HepG2 (cell line): ENCODE measurements around the gene VPS18. TPM values are rescaled to one million over a fixed set of nuclear protein-coding genes. Genes with fewer than 3 reads are reported as not detected.
A peak's percentile ranks its signal among the peaks of the same experiment; 100 is the strongest.

Source experiments
- CAMTA2 ChIP-seq: sonication (generic); formaldehyde crosslinking; IDR thresholded peaks from 2 replicates; pipeline ENCODE4 v1.4.0; 2020; ENCODE audit warnings: mild to moderate bottlenecking, missing genetic modification reagents, borderline replicate concordance
- CEBPZ ChIP-seq: IDR thresholded peaks from 2 replicates; pipeline ENCODE4 v1.6.1; 2012; ENCODE audit warnings: low read length, improper control_type of control experiment
- CHCHD3 ChIP-seq: sonication (generic); formaldehyde crosslinking; IDR thresholded peaks from 2 replicates; pipeline ENCODE4 v1.8.0; 2022; ENCODE audit warnings: mild to moderate bottlenecking, missing genetic modification reagents, moderate library complexity
- FOXK1 ChIP-seq: sonication (generic); formaldehyde crosslinking; IDR thresholded peaks from 2 replicates; pipeline ENCODE4 v1.4.0; 2020; ENCODE audit warnings: low read depth, missing genetic modification reagents, borderline replicate concordance
- NR2F6 ChIP-seq, 2 experiments: IDR thresholded peaks; 2 replicates each; pipeline ENCODE4 v1.6.1; 2016; ENCODE audit warnings: antibody characterized with exemption in 1 of 2, mild to moderate bottlenecking in 1 of 2
- RFXAP ChIP-seq: sonication (generic); formaldehyde crosslinking; IDR thresholded peaks from 2 replicates; pipeline ENCODE4 v1.4.0; 2020; ENCODE audit warnings: missing genetic modification reagents, borderline replicate concordance
- SNAPC4 ChIP-seq: sonication (generic); formaldehyde crosslinking; IDR thresholded peaks from 2 replicates; pipeline ENCODE4 v1.4.0; 2020; ENCODE audit warnings: mild to moderate bottlenecking, missing genetic modification reagents
- ZBTB40 ChIP-seq, 2 experiments: fragments of 450-650 bp in 1 of 2; sonication (generic) in 1 of 2; formaldehyde crosslinking in 1 of 2; IDR thresholded peaks; 2 replicates each; pipeline versions ENCODE4 v1.6.1 to v1.8.0; 2016 to 2022; ENCODE audit warnings: antibody characterized with exemption in 1 of 2, mild to moderate bottlenecking in 1 of 2, missing genetic modification reagents in 1 of 2
- ZNF484 ChIP-seq: sonication (generic); formaldehyde crosslinking; IDR thresholded peaks from 2 replicates; pipeline ENCODE4 v1.5.1; 2020; ENCODE audit warnings: mild to moderate bottlenecking, low read depth, missing genetic modification reagents, borderline replicate concordance
- polyA plus RNA-seq, 8 experiments: library from polyadenylated mRNA; depleted of rRNA in 3 of 8; stranded (reverse) in 7 of 8; unstranded in 1 of 8; fragments of >200 nt; fragmentation: Illumina TruSeq in 4 of 8; extraction: Trizol in 4 of 8; gene quantifications; 2 replicates each; pipeline versions ENCODE4 v1.2.1 to v1.2.3, GENCODE V29; 2011 to 2016; ENCODE audit warnings: low read depth in 4 of 8, missing spikeins in 1 of 8, mixed read lengths in 1 of 8; ENCODE audit not compliant: insufficient read depth in 1 of 8
- total RNA-seq, 5 experiments: library from RNA; depleted of rRNA; stranded (reverse); fragments of >200 nt; fragmentation: Illumina TruSeq; extraction: Trizol; gene quantifications; 2 replicates each; pipeline ENCODE4 v1.2.3, GENCODE V29; 2016; ENCODE audit warnings: low read depth in 1 of 5

VPS18 gene
- total and polyA plus RNA-seq, 2 of the 13 experiments (the other 11 are each of a cell fraction or from before 2014, with no cell fraction given), result 5.8 to 17.0 TPM

GRCh38 chr15:40845511-40846284 lies 48.6 kb upstream of the VPS18 start (continued):
- TF ChIP-seq ZBTB40 (IDR thresholded peaks at IDR 0.05), result no peak
- TF ChIP-seq ZBTB40 (CRISPR knock-in tag; IDR thresholded peaks at IDR 0.05), result no peak
- TF ChIP-seq NR2F6 (IDR thresholded peaks at IDR 0.05), result no peak
- 0 out of 2 replicates have a peak, but pooled peaks have one; percentile 20 for TF ChIP-seq NR2F6 (CRISPR knock-in tag; IDR thresholded peaks at IDR 0.05)
- no peak for TF ChIP-seq SNAPC4 (CRISPR knock-in tag)
- TF ChIP-seq CEBPZ, result no peak
- TF ChIP-seq CAMTA2 (CRISPR knock-in tag), result no peak
- no peak for TF ChIP-seq CHCHD3 (CRISPR knock-in tag)
- no peak for TF ChIP-seq RFXAP (CRISPR knock-in tag)
- 0 out of 2 replicates have a peak, but pooled peaks have one; percentile 17 for TF ChIP-seq FOXK1 (CRISPR knock-in tag)
- no peak for TF ChIP-seq ZNF484 (CRISPR knock-in tag)
